Loucy (cell line): ENCODE data around the gene OBI1.

ENCODE experiments used
- H2AFZ ChIP-seq: fragments of 200-600 bp; sonication (generic); 2 replicates; pipeline ENCODE4 v1.6.0; 2016; ENCODE audit warnings: antibody characterized with exemption, mild to moderate bottlenecking, low read length, moderate library complexity
- H3F3A ChIP-seq: fragments of 200-600 bp; 2 replicates; pipeline ENCODE4 v1.6.0; 2016; ENCODE audit warnings: antibody characterized with exemption, low read depth, mild to moderate bottlenecking
- H3K27me3 ChIP-seq: fragments of 200-600 bp; sonication (generic); 2 replicates; pipeline ENCODE4 v1.6.1; 2014; ENCODE audit warnings: low read length, mild to moderate bottlenecking; ENCODE audit not compliant: insufficient read depth, poor library complexity, severe bottlenecking
- H3K36me3 ChIP-seq: fragments of 200-600 bp; sonication (generic); 2 replicates; pipeline ENCODE4 v1.6.1; 2016; ENCODE audit warnings: low read length; ENCODE audit not compliant: insufficient read depth
- H3K4me1 ChIP-seq: fragments of 200-600 bp; sonication (generic); 2 replicates; pipeline ENCODE4 v1.5.1; 2014; ENCODE audit warnings: low read length, mild to moderate bottlenecking; ENCODE audit not compliant: insufficient read depth, poor library complexity, severe bottlenecking
- H3K4me2 ChIP-seq: fragments of 200-600 bp; sonication (generic); 2 replicates; pipeline ENCODE4 v1.6.0; 2014; ENCODE audit warnings: antibody characterized with exemption, low read length, low read depth, mild to moderate bottlenecking; ENCODE audit not compliant: poor library complexity, severe bottlenecking
- H3K4me3 ChIP-seq: fragments of 200-600 bp; sonication (generic); 2 replicates; pipeline ENCODE4 v1.5.1; 2014; ENCODE audit warnings: low read length, mild to moderate bottlenecking, mixed read lengths; ENCODE audit not compliant: poor library complexity, severe bottlenecking
- H3K79me2 ChIP-seq: fragments of 200-600 bp; sonication (generic); 2 replicates; pipeline ENCODE4 v1.6.1; 2014; ENCODE audit warnings: low read length; ENCODE audit not compliant: insufficient read depth
- H3K9ac ChIP-seq: fragments of 200-600 bp; sonication (generic); 2 replicates; pipeline ENCODE4 v1.6.0; 2014; ENCODE audit warnings: mild to moderate bottlenecking, low read depth, low read length, moderate library complexity; ENCODE audit not compliant: poor library complexity, severe bottlenecking
- H3K9me2 ChIP-seq: fragments of 200-600 bp; sonication (generic); replicated peaks from 2 replicates; pipeline ENCODE4 v1.6.1; 2016; ENCODE audit warnings: low read depth, low read length, mixed read lengths
- H3K9me3 ChIP-seq: fragments of 200-600 bp; sonication (generic); 2 replicates; pipeline ENCODE4 v1.6.1; 2014; ENCODE audit warnings: mild to moderate bottlenecking, antibody characterized with exemption, low read length, low read depth; ENCODE audit not compliant: insufficient read depth
- H4K20me1 ChIP-seq: fragments of 200-600 bp; sonication (generic); 2 replicates; pipeline ENCODE4 v1.6.0; 2014; ENCODE audit warnings: antibody characterized with exemption, low read length, mild to moderate bottlenecking; ENCODE audit not compliant: insufficient read depth, poor library complexity, severe bottlenecking
- EZH2phosphoT487 ChIP-seq: fragments of 200-600 bp; IDR thresholded peaks from 2 replicates; pipeline ENCODE4 v1.6.1; 2018; ENCODE audit warnings: antibody characterized with exemption, mild to moderate bottlenecking, moderate library complexity, borderline replicate concordance
- TF ChIP-seq, protein P1 (sequence below): fragments of 200-600 bp; sonication (generic); conservative IDR thresholded peaks from 2 replicates; pipeline ENCODE4 v1.5.1; 2014; ENCODE audit warnings: mild to moderate bottlenecking, antibody characterized with exemption, low read length

OBI1 gene

DNA sequence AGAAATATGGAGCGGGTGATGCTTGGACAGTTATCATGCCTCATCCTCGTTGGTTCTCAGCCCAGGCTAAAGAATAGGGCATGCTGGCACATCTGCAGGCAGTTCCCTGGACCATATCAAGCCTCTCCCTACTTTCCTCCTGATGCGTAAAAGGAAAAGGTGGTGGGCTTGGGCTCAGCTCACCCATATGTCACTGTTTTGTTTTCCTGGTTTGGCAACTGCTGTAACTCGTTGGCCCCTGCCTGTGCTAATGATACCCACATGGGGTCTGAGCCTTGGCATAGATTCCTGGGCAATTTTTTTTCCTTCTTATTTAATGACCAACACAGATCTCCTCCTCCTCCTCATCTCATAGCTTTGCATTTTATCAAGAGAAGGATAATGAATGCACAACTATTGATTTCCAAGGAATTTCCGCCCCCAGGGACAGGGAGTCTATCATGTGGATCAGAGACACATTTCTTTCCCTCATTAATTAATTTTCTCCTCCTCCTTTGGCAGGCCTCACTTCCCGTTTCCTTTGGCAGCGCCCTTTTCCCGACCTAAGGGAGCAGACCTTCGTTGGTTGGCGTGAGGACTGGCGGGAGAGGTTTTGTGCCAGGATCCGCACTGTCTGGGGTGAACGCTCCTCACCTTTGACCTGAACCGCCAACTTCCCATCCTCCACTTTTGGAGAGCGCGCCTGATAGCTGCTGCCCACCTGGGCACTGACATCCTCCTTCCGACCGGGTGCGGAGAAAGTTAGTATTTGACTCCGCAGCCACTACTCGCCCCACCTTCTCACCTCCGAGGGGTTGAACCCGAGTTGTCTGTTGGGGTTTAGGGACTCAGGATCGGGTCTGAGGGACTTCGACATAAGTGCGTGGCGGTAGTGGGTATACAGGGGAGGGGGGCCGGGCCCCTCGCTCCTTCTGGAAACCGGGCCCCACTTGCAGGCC lies 52.2 kb downstream of the OBI1 start:
- Histone ChIP-seq H4K20me1 (no peaks in the 10 kb centered on the region), H3K9me3 (no peaks in the 10 kb centered on the region), H3K36me3 (no peaks in the 10 kb centered on the region), H3K9ac (no peak overlapping the region), H3K79me2 (no peaks in the 10 kb centered on the region), H2AFZ (no peak overlapping the region), H3K4me3 (no peak overlapping the region), H3F3A (0 out of 2 replicates have a peak, but pooled peaks cover 2% of the 10 kb centered on the region), H3K27me3 (no peaks in the 10 kb centered on the region), H3K9me2 (no peaks in the 10 kb centered on the region), H3K4me2 (no peak overlapping the region), H3K4me1 (peaks cover 27% of the 10 kb centered on the region)
- TF ChIP-seq, protein P1, sequence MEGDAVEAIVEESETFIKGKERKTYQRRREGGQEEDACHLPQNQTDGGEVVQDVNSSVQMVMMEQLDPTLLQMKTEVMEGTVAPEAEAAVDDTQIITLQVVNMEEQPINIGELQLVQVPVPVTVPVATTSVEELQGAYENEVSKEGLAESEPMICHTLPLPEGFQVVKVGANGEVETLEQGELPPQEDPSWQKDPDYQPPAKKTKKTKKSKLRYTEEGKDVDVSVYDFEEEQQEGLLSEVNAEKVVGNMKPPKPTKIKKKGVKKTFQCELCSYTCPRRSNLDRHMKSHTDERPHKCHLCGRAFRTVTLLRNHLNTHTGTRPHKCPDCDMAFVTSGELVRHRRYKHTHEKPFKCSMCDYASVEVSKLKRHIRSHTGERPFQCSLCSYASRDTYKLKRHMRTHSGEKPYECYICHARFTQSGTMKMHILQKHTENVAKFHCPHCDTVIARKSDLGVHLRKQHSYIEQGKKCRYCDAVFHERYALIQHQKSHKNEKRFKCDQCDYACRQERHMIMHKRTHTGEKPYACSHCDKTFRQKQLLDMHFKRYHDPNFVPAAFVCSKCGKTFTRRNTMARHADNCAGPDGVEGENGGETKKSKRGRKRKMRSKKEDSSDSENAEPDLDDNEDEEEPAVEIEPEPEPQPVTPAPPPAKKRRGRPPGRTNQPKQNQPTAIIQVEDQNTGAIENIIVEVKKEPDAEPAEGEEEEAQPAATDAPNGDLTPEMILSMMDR = no peak
- TF ChIP-seq EZH2phosphoT487 = no peak

DNA sequence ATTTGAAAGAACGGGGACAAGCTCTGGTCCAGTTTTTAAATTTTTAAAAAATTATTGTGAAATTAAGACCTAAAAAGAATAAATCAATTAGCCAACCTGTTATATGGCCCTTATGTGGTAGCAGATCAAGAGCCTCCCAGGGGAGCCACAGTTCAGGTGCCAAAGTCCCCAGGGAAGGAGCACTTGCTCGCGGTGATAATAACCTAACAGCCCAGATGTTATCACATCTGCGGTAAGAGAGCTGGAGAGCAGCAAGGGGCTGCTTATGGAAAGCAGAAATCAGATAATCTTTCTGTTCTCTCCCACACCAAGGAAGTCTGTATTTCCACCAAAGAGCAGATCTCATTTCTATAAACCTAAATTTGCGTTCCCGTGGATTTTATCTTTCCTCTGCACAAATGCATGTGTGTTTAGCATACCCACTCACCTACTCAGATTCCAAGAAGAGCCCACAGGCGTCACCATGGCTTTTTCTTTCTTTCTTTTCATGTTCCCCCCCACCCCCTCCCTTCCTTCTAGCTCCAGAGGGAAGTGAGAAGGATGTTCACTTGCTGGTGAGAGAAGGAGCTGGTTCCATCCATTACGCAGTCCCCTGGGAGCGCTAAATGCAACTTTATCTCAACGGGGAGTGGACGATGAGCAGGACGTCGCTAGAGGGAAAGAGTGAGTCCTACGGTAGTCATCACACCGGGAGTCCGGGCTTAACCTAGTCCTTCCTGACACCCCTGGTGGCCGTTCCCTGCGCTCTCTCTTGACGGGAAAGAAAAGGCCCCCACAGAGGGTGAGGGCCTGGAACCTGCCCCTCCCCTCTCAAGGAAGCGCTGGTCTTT lies 54.0 kb downstream of the OBI1 start:
- H3K9ac ChIP-seq = no peak overlapping the region
- peak overlapping the region; percentile 59 for H3K4me2 ChIP-seq
- H3K36me3 ChIP-seq = no peaks in the 10 kb centered on the region
- H3K9me3 ChIP-seq = no peaks in the 10 kb centered on the region
- H3F3A ChIP-seq = no peaks in the 10 kb centered on the region
- H3K27me3 ChIP-seq = no peaks in the 10 kb centered on the region
- TF ChIP-seq, protein P1 = no peak
- no peaks in the 10 kb centered on the region for H4K20me1 ChIP-seq
- H3K79me2 ChIP-seq = no peaks in the 10 kb centered on the region
- no peaks in the 10 kb centered on the region for H3K9me2 ChIP-seq
- no peak overlapping the region for H2AFZ ChIP-seq
- peak overlapping the region; percentile 45 for H3K4me3 ChIP-seq
- peaks cover 21% of the 10 kb centered on the region for H3K4me1 ChIP-seq

DNA sequence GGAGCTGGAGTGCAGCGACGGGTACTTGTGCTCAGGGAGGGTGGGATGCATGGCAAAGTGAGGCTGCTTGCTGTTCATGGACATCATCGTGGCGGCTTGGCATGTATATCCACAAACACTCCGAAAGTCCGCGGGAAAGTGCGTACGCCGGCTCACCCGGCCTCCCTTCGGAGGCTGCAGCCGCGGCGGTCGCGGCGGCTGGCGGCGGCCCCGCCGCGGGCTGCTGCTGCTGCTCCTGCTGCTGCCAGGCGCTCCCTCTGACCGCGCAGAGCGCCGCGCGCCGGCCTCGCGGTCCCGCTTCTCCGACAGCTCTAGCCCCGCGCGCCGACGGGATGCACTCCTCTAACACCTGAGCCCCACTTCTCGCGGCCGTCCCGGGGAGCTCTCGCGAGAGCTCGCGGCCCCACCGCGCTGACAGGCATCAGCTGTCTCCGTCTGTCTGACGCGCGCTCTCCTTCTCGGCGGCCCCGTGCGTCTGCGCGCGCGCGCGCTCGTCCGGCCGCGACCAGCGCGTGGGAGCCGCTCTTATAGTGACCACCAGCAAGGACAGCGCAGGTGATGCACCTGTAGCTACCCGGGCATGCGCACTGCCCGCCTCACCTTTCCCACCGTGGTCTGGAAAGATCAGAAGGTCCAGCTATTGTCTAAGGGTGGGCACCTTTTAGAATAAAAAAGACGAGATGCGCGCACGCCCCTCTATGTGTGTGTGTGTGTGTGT lies 55.6 kb downstream of the OBI1 start, which contains the start of gene POU4F1:
Gene POU4F1, minus strand, starts transcription at position 313 of the 718 bp plus-strand sequence. Its CDS starts 226 bp downstream, at position 87.
- Histone ChIP-seq H3K4me3 (no peak within 1 kb of the TSS), H3K9me2 (no peaks in the 10 kb centered on the region), H2AFZ (no peak within 1 kb of the TSS), H3K9ac (no peak within 1 kb of the TSS), H3K36me3 (no peaks in the 10 kb centered on the region), H3K79me2 (no peaks in the 10 kb centered on the region), H3K4me1 (peaks cover 23% of the 10 kb centered on the region), H3K9me3 (no peaks in the 10 kb centered on the region), H3K4me2 (peak within 1 kb of the TSS; percentile 59), H3K27me3 (no peaks in the 10 kb centered on the region), H3F3A (no peaks in the 10 kb centered on the region), H4K20me1 (no peaks in the 10 kb centered on the region)
- no peak for TF ChIP-seq EZH2phosphoT487
- TF ChIP-seq, protein P1 = no peak
